GM15510 (cell line): ENCODE measurements around the gene ETHE1.

Source experiments
- POLR2A ChIP-seq: IDR thresholded peaks from 3 replicates; pipeline ENCODE4 v1.6.1; 2011; ENCODE audit warnings: borderline replicate concordance; ENCODE audit not compliant: insufficient read length; ENCODE audit errors: extremely low read depth

The ETHE1 gene

GRCh38 chr19:43561139-43561970, 34.4 kb upstream of the ETHE1 start:
- no peak for TF ChIP-seq POLR2A

GRCh38 chr19:43560687-43561086, 33.7 kb upstream of the ETHE1 start:
- TF ChIP-seq POLR2A: no peak

- no peak for TF ChIP-seq POLR2A
These were observed 28.3 kb upstream of the ETHE1 start for GRCh38 chr19:43555185-43555770.

GRCh38 chr19:43554317-43554895, 27.4 kb upstream of the ETHE1 start:
- TF ChIP-seq POLR2A: no peak

- no peak for TF ChIP-seq POLR2A
These were observed 26.7 kb upstream of the ETHE1 start for GRCh38 chr19:43553656-43554055.

- no peak for TF ChIP-seq POLR2A
These were observed 25.6 kb upstream of the ETHE1 start for GRCh38 chr19:43552616-43553015.

- TF ChIP-seq POLR2A: no peak
These were observed 25.1 kb upstream of the ETHE1 start for GRCh38 chr19:43552198-43552450.

- no peak for TF ChIP-seq POLR2A
These were observed 24.6 kb upstream of the ETHE1 start for GRCh38 chr19:43551399-43552197.

- TF ChIP-seq POLR2A: no peak
These were observed 21.7 kb upstream of the ETHE1 start for GRCh38 chr19:43548706-43549105.

GRCh38 chr19:43546581-43546980, 19.6 kb upstream of the ETHE1 start:
- TF ChIP-seq POLR2A: no peak

- no peak for TF ChIP-seq POLR2A
These were observed 19.0 kb upstream of the ETHE1 start for GRCh38 chr19:43545981-43546380.

GRCh38 chr19:43545276-43545675, 18.3 kb upstream of the ETHE1 start:
- TF ChIP-seq POLR2A: no peak

GRCh38 chr19:43544077-43544476, 17.1 kb upstream of the ETHE1 start:
- TF ChIP-seq POLR2A: no peak

- TF ChIP-seq POLR2A: no peak
These were observed 15.1 kb upstream of the ETHE1 start for GRCh38 chr19:43541920-43542650.

GRCh38 chr19:43540381-43540780, 13.4 kb upstream of the ETHE1 start:
- TF ChIP-seq POLR2A: no peak

GRCh38 chr19:43538922-43539321, 11.9 kb upstream of the ETHE1 start:
- TF ChIP-seq POLR2A: no peak
